Ishikawa (cell line): ENCODE data around the gene SYNPO2L.

Experiments
- CEBPB ChIP-seq: IDR thresholded peaks from 2 replicates; pipeline ENCODE4 v1.6.1; 2012
- CREB1 ChIP-seq: IDR thresholded peaks from 2 replicates; pipeline ENCODE4 v1.6.1; 2012; ENCODE audit warnings: low read depth
- EGR1 ChIP-seq: IDR thresholded peaks from 2 replicates; pipeline ENCODE4 v1.6.1; 2012
- EP300 ChIP-seq: IDR thresholded peaks from 2 replicates; pipeline ENCODE4 v1.6.1; 2012; ENCODE audit warnings: borderline replicate concordance
- FOXM1 ChIP-seq: IDR thresholded peaks from 2 replicates; pipeline ENCODE4 v1.6.1; 2012; ENCODE audit warnings: low read depth, borderline replicate concordance
- MAX ChIP-seq: IDR thresholded peaks from 2 replicates; pipeline ENCODE4 v1.6.1; 2012
- NFIC ChIP-seq: IDR thresholded peaks from 2 replicates; pipeline ENCODE4 v1.6.1; 2012
- RAD21 ChIP-seq: IDR thresholded peaks from 2 replicates; pipeline ENCODE4 v1.6.1; 2012; ENCODE audit warnings: low read depth
- REST ChIP-seq: IDR thresholded peaks from 2 replicates; pipeline ENCODE4 v1.6.1; 2012; ENCODE audit warnings: low read depth, mild to moderate bottlenecking
- TAF1 ChIP-seq: IDR thresholded peaks from 2 replicates; pipeline ENCODE4 v1.6.1; 2012; ENCODE audit warnings: low read depth, mild to moderate bottlenecking
- TCF12 ChIP-seq: IDR thresholded peaks from 2 replicates; pipeline ENCODE4 v1.6.1; 2012; ENCODE audit warnings: low read depth
- TEAD4 ChIP-seq: IDR thresholded peaks from 2 replicates; pipeline ENCODE4 v1.6.1; 2012
- YY1 ChIP-seq: IDR thresholded peaks from 2 replicates; pipeline ENCODE4 v1.6.1; 2012; ENCODE audit warnings: low read depth
- ZBTB7A ChIP-seq: IDR thresholded peaks from 2 replicates; pipeline ENCODE4 v1.6.1; 2012; ENCODE audit warnings: low read depth
- TF ChIP-seq, protein P1 (sequence below): IDR thresholded peaks from 2 replicates; pipeline ENCODE4 v1.6.1; 2012

SYNPO2L gene

DNA sequence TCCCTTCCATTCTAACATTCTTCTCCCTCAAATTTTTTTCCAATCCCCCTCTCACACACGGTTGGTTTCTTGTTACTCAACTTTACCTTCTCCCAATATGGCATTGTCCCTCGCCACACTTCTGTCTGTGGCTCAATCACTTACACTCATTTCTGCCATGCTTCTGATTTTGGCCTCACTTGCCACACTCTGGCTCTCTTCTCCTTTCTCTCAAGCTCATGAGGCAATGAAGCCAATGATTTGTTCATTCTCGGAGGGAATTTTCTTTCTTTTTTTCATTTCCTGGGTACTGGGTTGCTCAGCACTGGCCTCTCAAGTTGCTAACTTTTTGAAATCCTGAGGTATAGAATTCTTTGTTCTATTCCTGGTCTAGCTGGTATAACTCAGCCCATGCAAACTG, 10.6 kb downstream of the SYNPO2L start:
- TF ChIP-seq EP300: no peak
- TF ChIP-seq, protein P1, sequence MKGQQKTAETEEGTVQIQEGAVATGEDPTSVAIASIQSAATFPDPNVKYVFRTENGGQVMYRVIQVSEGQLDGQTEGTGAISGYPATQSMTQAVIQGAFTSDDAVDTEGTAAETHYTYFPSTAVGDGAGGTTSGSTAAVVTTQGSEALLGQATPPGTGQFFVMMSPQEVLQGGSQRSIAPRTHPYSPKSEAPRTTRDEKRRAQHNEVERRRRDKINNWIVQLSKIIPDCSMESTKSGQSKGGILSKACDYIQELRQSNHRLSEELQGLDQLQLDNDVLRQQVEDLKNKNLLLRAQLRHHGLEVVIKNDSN: no peak

- TF ChIP-seq TEAD4 (no peak), NFIC (no peak), EGR1 (no peak), CEBPB (no peak), RAD21 (no peak), ZBTB7A (no peak), YY1 (no peak), MAX (no peak), FOXM1 (no peak), TAF1 (no peak), TCF12 (no peak), EP300 (no peak), REST (no peak), CREB1 (no peak)
- TF ChIP-seq, protein P1: no peak
Observed at GRCh38 chr10:73644767-73645166, 11.1 kb downstream of the SYNPO2L start.

GRCh38 chr10:73644015-73644743, 11.7 kb downstream of the SYNPO2L start:
- TF ChIP-seq YY1 (0 out of 2 replicates have a peak, but pooled peaks have one; percentile 19), RAD21 (peak; percentile 99), CEBPB (no peak), REST (no peak)

GRCh38 chr10:73643362-73643761, 12.5 kb downstream of the SYNPO2L start:
- TF ChIP-seq ZBTB7A (no peak), TEAD4 (no peak), TCF12 (no peak), CREB1 (no peak), TAF1 (no peak), NFIC (no peak), RAD21 (no peak), FOXM1 (no peak), CEBPB (no peak), EP300 (no peak), MAX (no peak)
- TF ChIP-seq, protein P1: no peak

GRCh38 chr10:73641328-73642060, 14.3 kb downstream of the SYNPO2L start, which contains the start of gene MYOZ1:
TSS of gene MYOZ1 (minus strand) at chr10:73641474. CDS start at chr10:73640017, 1,457 bp downstream.
- TF ChIP-seq CEBPB: no peak
- no peak for TF ChIP-seq NFIC
- TF ChIP-seq, protein P1: no peak
- no peak for TF ChIP-seq REST
- no peak for TF ChIP-seq EGR1
- no peak for TF ChIP-seq YY1
- TF ChIP-seq RAD21: no peak
- TF ChIP-seq MAX: no peak
- TF ChIP-seq CREB1: no peak
